ENCODE results near the gene TRAK1.

Gene TRAK1

GRCh38 chr3:42273361-42273760 is 182.2 kb downstream of the TRAK1 start:
- H3K4me3 ChIP-seq (ENCODE audit: low read depth, low read length) = no peak overlapping the region
- no peak for DNase-seq (ENCODE audit: low read depth)
- TF ChIP-seq CTCF (IDR thresholded peaks at IDR 0.05; ENCODE audit: low read depth, low read length, missing control alignments) = no peak
- in situ Hi-C loops (cut with HindIII; ENCODE audit: low sequenced_read_pairs) = loop anchor here (25.0 kb wide), 1 partner anchor 164 kb away; no protein-coding TSS in a partner anchor

- H3K4me3 ChIP-seq (ENCODE audit: low read depth, low read length) = no peak overlapping the region
- TF ChIP-seq CTCF (IDR thresholded peaks at IDR 0.05; ENCODE audit: low read depth, low read length, missing control alignments) = no peak
- in situ Hi-C loops (cut with HindIII; ENCODE audit: low sequenced_read_pairs) = loop anchor here (25.0 kb wide), 1 partner anchor 163 kb away; no protein-coding TSS in a partner anchor
- DNase-seq (ENCODE audit: low read depth) = no peak
Measured at GRCh38 chr3:42274266-42274665, 183.1 kb downstream of the TRAK1 start.

GRCh38 chr3:42275217-42275616 is 184.1 kb downstream of the TRAK1 start:
- in situ Hi-C loops (cut with HindIII; ENCODE audit: low sequenced_read_pairs) = no loop called here
- no peak overlapping the region for H3K4me3 ChIP-seq (ENCODE audit: low read depth, low read length)
- no peak for TF ChIP-seq CTCF (IDR thresholded peaks at IDR 0.05; ENCODE audit: low read depth, low read length, missing control alignments)
- DNase-seq (ENCODE audit: low read depth) = no peak
